Right renal cortex interstitium (tissue), 3 donors: ENCODE data around the gene SLC5A8. TPM values are rescaled to one million over a fixed set of nuclear protein-coding genes. Genes with fewer than 3 reads are reported as not detected.
"Not testable (repeated sequence)": the region's sequence is repeated elsewhere in the genome, so short reads cannot be mapped to it uniquely, and the experiment has no call there.

Experiments
- DNase-seq, 3 donors: peaks; one replicate each; pipeline ENCODE4 v3.0.0-alpha.2; 2013; ENCODE audit warnings: low read depth in 3 of 3, low spot score in 2 of 3
- polyA plus RNA-seq, 3 donors: library from polyadenylated mRNA; unstranded; fragments of 120-200 nt; gene quantifications; one replicate each; pipeline ENCODE4 v1.2.1, GENCODE V29; 2013; ENCODE audit not compliant: insufficient read length in 3 of 3

The SLC5A8 gene
- polyA plus RNA-seq, 3 donors, result 34.0 to 44.0 (median 37.2) TPM

DNA sequence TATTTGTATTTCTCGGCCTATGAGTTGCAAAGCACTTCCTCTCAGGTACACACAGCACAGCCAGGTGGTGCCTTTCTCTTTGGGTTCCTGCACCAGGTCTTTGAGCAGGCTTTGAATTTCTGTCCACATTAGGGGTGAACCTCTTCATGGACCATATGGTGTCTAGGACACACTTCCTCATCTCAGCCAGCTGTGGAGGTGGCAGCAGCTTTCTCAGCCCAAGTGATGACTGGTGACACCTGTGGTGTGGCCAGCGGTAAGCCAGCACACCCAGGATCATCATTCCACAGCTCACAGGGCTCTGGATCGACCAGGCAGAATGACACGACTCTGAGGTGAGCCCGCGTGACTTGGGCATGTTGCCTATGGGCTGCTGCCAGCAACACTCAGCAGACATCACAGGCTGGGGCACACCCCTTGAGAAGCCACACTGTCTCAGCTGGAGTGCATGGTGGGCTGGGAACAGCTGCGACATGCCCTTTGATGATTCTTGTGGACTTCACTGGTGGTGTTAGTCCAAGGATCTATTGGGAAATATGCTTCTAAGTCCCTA, 36.8 kb downstream of the SLC5A8 start:
- no peak for DNase-seq

- no peak for DNase-seq
Measured at GRCh38 chr12:101172316-101172715, 37.7 kb downstream of the SLC5A8 start.

- no peak for DNase-seq
Measured at GRCh38 chr12:101168001-101168400, 42.0 kb downstream of the SLC5A8 start.

DNA sequence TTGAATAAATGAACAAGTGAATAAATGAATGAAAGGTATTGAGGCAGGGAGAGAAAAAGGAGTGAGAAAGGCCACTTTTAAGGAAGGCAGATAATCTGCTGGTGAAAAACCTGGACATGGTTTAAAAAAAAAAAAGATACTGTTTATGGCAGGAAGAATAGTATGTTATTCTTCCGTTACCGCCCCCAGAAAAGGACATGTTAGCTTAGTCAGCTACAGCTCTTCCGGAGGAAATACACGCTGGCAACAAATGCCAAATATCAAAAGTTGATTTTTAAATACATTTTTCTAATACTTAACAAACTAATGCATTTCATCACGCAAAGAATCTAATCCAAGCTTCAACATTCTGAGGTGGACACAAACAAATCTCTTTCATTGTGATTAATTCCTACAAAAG, 43.2 kb downstream of the SLC5A8 start:
- no peak for DNase-seq

GRCh38 chr12:101165319-101165718, 44.7 kb downstream of the SLC5A8 start:
- no peak for DNase-seq

DNA sequence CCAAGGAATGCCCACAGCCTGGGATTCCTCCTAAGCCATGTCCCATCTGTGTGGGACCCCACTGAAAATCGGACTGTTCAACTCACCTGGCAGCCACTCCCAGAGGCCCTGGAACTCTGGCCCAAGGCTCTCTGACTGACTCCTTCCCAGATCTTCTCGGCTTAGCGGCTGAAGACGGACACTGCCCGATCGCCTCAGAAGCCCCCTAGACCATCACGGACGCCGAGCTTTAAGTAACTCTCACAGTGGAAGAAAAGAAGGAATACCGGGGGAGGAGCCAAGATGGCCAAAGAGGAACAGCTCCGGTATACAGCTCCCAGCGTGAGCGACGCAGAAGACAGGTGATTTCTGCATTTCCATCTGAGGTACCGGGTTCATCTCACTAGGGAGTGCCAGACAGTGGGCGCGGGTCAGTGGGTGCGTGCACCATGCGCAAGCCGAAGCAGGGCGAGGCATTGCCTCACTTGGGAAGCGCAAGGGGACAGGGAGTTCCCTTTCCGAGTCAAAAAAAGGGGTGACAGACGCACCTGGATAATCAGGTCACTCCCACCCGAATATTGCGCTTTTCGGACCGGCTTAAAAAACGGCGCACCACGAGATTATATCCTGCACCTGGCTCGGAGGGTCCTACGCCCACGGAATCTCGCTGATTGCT, 64.1 kb downstream of the SLC5A8 start:
- not testable (repeated sequence) for DNase-seq

DNA sequence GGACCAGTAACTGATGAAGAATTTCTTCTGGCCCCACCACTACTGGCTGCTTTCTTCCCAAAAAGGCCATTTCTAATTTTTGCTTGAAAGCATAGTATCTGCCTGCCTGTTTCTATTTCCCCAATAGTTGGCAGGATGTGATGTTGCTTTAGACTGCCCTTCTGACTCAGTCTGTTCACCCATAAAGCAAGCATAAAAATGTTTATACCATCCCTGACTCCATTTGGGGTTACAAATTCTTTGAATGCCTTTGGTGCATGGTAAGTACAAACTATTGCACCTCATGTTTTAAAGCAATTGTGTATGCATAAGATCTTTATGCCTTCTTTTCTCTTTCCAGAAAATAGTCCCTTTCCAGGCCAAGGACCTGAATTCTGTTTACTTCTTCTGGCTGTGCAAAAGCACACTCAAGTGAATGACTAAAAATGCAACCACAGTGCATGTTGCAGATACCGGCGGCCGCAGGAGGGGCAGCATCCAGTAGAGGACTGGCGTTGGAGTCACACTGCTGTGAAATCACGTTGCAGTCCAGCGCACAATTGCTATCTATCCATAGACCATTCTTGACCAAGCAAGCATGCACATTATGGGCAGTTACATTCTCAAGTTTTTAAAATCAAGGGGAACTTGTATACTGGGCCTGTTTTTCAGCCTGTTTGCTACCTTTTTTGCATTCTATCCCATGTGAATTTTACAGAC, 82.4 kb downstream of the SLC5A8 start:
- DNase-seq, result peak in 1 of 3 donors; percentile 4

- no peak for DNase-seq
Measured at GRCh38 chr12:101117842-101118241, 92.2 kb downstream of the SLC5A8 start.

DNA sequence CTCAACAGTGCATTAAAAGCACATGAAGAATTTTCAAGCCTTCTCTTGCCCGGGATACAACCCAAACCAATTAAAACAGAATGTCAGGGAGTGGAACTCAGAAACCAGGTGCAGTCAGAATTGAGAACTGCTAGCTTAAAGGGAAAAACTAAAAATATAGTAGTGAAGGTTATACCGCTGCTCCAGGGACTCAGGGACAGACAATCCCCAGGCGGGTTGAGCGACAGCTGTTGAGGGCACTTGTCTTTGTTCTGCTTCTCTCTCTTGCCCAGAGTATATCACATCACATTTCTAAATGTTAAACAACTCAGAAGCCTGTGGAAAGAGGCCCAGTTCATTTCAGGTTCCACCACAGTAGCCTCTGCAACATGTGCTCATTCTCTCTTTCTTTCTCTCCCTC, 93.1 kb downstream of the SLC5A8 start:
- no peak for DNase-seq

- no peak for DNase-seq
Measured at GRCh38 chr12:101115326-101115725, 94.7 kb downstream of the SLC5A8 start.

- no peak for DNase-seq
Measured at GRCh38 chr12:101111441-101111840, 98.6 kb downstream of the SLC5A8 start.

DNA sequence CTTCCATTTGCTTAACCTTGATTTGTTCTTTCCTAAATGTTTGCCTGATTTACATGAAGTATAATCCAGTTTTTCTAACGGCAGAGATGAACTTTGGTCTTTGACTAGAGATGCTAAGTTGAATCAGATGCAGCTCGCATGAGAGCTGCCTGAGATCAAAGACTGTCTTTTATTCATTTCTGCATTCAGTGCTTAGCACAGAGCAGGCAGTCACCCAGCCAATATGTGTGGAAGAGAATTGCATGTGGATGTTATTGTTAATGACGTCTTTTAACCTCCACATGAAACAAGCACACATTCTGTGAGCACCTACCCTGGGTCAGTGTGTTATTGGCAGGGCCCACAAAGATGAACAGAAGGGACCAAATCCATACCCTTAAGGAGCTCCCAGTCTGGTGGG, 99.2 kb downstream of the SLC5A8 start:
- DNase-seq, result no peak

DNA sequence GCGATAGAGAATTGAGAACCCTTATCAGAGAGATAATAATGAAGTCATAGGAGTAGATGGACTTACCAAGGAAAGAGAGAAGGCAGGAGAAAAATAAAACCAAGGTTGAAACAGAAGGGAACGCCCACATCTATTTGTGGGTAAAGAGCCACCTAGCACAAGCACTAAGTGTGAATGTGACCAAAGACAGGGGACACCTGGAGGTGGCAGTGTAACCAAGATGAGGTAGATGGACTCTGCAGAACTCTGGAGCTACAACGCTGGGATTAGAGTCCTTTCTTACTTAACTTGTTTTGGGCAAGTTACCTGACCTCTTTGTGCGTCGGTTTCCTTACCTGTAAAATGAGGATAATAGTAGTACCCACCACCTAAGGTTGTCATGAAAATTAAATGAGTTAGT, 101.9 kb downstream of the SLC5A8 start:
- DNase-seq, result no peak

GRCh38 chr12:101107032-101107763, 102.8 kb downstream of the SLC5A8 start:
- no peak for DNase-seq

Other genes with a start within 250 kb of the SLC5A8 start
- 10 to 100 TPM; 17.7 to 18.9 (median 17.9) TPM for gene UTP20, start 69.9 kb upstream of the SLC5A8 start, polyA plus RNA-seq
- 100 to 1,000 TPM; 155 to 171 (median 157) TPM for gene ARL1, start 197.5 kb upstream of the SLC5A8 start, polyA plus RNA-seq